Prostate gland (tissue), 2 donors: Measurements from ENCODE around the gene ADAMTS2. TPM values are rescaled to one million over a fixed set of nuclear protein-coding genes. Genes with fewer than 3 reads are reported as not detected.

Source experiments
- DNase-seq: peaks from one replicate; pipeline ENCODE4 v3.0.0-alpha.2; 2019; ENCODE audit warnings: low spot score
- H3K27ac ChIP-seq, 2 donors: fragments of 200-600 bp; sonication (generic); 2 replicates each; pipeline ENCODE4 v1.5.1; 2017 to 2019
- H3K27me3 ChIP-seq: fragments of 200-600 bp; sonication (generic); replicated peaks from 2 replicates; pipeline ENCODE4 v1.5.1; 2019; ENCODE audit not compliant: insufficient read depth
- H3K36me3 ChIP-seq, 2 donors: fragments of 200-600 bp; sonication (generic); 1 replicate in 1 of 2; 2 replicates in 1 of 2; pipeline versions ENCODE4 v1.5.1 to v1.8.1; 2017 to 2019
- H3K4me1 ChIP-seq: fragments of 200-600 bp; sonication (generic); replicated peaks from 2 replicates; pipeline ENCODE4 v1.5.1; 2019
- H3K4me3 ChIP-seq, 2 donors: fragments of 200-600 bp; sonication (generic); 2 replicates each; pipeline ENCODE4 v1.5.1; 2017 to 2019
- H3K9me3 ChIP-seq: fragments of 200-600 bp; sonication (generic); 2 replicates; pipeline ENCODE4 v1.5.1; 2017
- CTCF ChIP-seq, 4 experiments: fragments of 200-600 bp in 2 of 4; fragments of 450-650 bp in 2 of 4; sonication (generic) in 2 of 4; IDR thresholded peaks; 1 replicate in 3 of 4; 2 replicates in 1 of 4; pipeline ENCODE4 v1.5.1; 2016 to 2019; ENCODE audit warnings: antibody characterized with exemption in 4 of 4, mild to moderate bottlenecking in 2 of 4, moderate library complexity in 2 of 4
- POLR2A ChIP-seq: fragments of 450-650 bp; IDR thresholded peaks from one replicate; pipeline ENCODE4 v1.6.1; 2016; ENCODE audit warnings: antibody characterized with exemption, mild to moderate bottlenecking
- POLR2AphosphoS5 ChIP-seq: sonication (generic); formaldehyde crosslinking; IDR thresholded peaks from one replicate; pipeline ENCODE4 v1.6.1; 2017; ENCODE audit warnings: antibody characterized with exemption
- WGBS: methylation state at CpG from one replicate; pipeline ENCODE4 v1.1.5; 2018; 5-methylcytosine and 5-hydroxymethylcytosine counted together
- intact Hi-C: fragments of 100-400 bp; cut with DNase I; formaldehyde crosslinking; loops from one replicate; pipeline ENCODE4 v1.14.2; 2022
- total RNA-seq, 2 donors: library from RNA; depleted of rRNA; stranded (reverse); fragments of >200 nt; gene quantifications; one replicate each; pipeline ENCODE4 v1.1.0, GENCODE V29; 2016

Gene ADAMTS2
- total RNA-seq, 2 donors from 2014 or later = 2.0 to 20.3 TPM

GRCh38 chr5:179378441-179379271 lies 33.4 kb upstream of the ADAMTS2 start:
- 80% methylated on average over 16 of the region's 16 CpGs for WGBS
- H3K9me3 ChIP-seq = no peaks in the 10 kb centered on the region
- no peaks in the 10 kb centered on the region for H3K36me3 ChIP-seq
- intact Hi-C loops = no loop called here
- H3K27me3 ChIP-seq = no peaks in the 10 kb centered on the region
- no peak for DNase-seq
- TF ChIP-seq POLR2AphosphoS5 = no peak
- no peak for TF ChIP-seq POLR2A
- no peak for TF ChIP-seq CTCF (IDR thresholded peaks at IDR 0.05)
- H3K4me1 ChIP-seq = no peaks in the 10 kb centered on the region
- H3K4me3 ChIP-seq = no peak overlapping the region
- no peak overlapping the region for H3K27ac ChIP-seq

DNA sequence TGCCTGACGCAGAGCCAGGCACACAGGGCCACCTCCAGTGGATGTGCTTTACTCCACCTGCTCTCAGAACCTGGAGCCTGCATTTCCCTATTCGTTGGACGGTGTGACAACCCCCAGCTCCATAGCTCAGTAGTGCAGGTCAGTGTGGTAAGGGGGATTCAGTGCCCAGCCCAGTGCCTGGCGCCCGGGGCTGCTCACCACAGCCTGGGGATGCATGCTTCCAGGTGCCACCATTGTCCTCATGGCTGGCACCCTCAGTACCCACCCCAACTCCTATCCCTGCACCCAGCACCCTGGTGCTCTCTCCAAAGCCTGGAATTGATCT lies 32.8 kb upstream of the ADAMTS2 start:
- no peak for DNase-seq
- intact Hi-C loops = no loop called here
- Histone ChIP-seq H3K9me3 (no peaks in the 10 kb centered on the region), H3K4me1 (no peaks in the 10 kb centered on the region), H3K4me3 (no peak overlapping the region), H3K27ac (no peak overlapping the region), H3K36me3 (no peaks in the 10 kb centered on the region), H3K27me3 (no peaks in the 10 kb centered on the region)
- no peak for TF ChIP-seq POLR2A
- no peak for TF ChIP-seq POLR2AphosphoS5
- TF ChIP-seq CTCF (IDR thresholded peaks at IDR 0.05) = no peak
- 100% methylated on average over 1 of the region's 5 CpGs for WGBS

DNA sequence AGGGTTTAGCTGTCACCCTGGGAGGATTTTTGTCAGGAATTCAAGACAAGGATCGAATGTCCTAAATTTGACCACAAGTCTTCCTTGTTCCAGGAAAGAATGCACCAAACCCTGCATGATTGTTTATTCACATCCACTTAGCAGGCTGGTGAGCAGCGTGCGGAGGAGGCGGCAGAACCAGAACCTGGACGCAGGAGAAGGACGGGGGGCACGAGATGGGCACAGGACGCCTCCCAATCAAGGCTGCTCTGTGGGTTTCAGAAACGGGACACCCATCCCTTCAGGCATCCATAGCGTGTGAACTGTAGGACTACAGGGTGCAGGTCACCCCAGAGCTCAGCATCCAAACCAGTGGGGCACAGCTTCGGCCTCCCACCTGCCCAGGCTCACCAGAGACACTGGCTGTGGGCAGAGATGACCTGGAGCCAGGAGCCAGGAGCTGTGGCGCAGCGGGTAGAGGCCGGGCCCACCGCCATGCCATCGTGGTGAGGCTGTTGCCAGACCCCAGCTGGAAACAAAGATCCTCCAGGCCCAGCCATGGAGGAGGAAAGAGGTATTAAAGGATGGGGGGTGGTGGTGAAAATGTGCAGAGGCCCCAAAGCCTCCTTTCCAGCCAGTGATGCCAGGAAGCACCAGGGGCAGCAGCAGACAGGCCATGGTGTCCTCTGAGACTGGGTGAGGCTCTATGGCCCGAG lies 32.3 kb upstream of the ADAMTS2 start:
- Histone ChIP-seq H3K27ac (no peak overlapping the region), H3K27me3 (no peaks in the 10 kb centered on the region), H3K4me1 (no peaks in the 10 kb centered on the region), H3K9me3 (no peaks in the 10 kb centered on the region), H3K36me3 (no peaks in the 10 kb centered on the region), H3K4me3 (no peak overlapping the region)
- intact Hi-C loops = no loop called here
- TF ChIP-seq POLR2A = no peak
- no peak for TF ChIP-seq POLR2AphosphoS5
- no peak for TF ChIP-seq CTCF (IDR thresholded peaks at IDR 0.05)
- no peak for DNase-seq
- 77% methylated on average over 17 of the region's 17 CpGs for WGBS

- intact Hi-C loops = no loop called here
- no peaks in the 10 kb centered on the region for H3K36me3 ChIP-seq
- H3K9me3 ChIP-seq = no peaks in the 10 kb centered on the region
- no peaks in the 10 kb centered on the region for H3K27me3 ChIP-seq
- no peak overlapping the region for H3K27ac ChIP-seq
- no peak for DNase-seq
- no peak for TF ChIP-seq POLR2AphosphoS5
- no peak for TF ChIP-seq POLR2A
- TF ChIP-seq CTCF (IDR thresholded peaks at IDR 0.05) = no peak
- WGBS = 74% methylated on average over 19 of the region's 19 CpGs
- no peak overlapping the region for H3K4me3 ChIP-seq
- no peaks in the 10 kb centered on the region for H3K4me1 ChIP-seq
Measured at GRCh38 chr5:179376701-179377420, 31.6 kb upstream of the ADAMTS2 start.
